GM12878 (cell line): ENCODE data around the gene KLHL24.

Experiments used
- DPF2 ChIP-seq: fragments of 450-650 bp; IDR thresholded peaks from 2 replicates; pipeline ENCODE4 v1.6.1; 2017; ENCODE audit warnings: mild to moderate bottlenecking
- EP300 ChIP-seq, 2 experiments: fragments of 150-350 bp in 1 of 2; IDR thresholded peaks; 2 replicates each; pipeline ENCODE4 v1.6.1; 2011 to 2012; ENCODE audit warnings: low read depth in 2 of 2, low read length in 2 of 2, borderline replicate concordance in 1 of 2, improper control_type of control experiment in 1 of 2, inconsistent platforms in 1 of 2; ENCODE audit not compliant: control insufficient read depth in 1 of 2
- FOS ChIP-seq: IDR thresholded peaks from 3 replicates; pipeline ENCODE4 v1.6.1; 2011; ENCODE audit warnings: borderline replicate concordance; ENCODE audit not compliant: insufficient read length; ENCODE audit errors: extremely low read depth
- NFYB ChIP-seq: IDR thresholded peaks from 2 replicates; pipeline ENCODE4 v1.6.1; 2011; ENCODE audit warnings: low read depth, mild to moderate bottlenecking, low read length, improper control_type of control experiment, moderate library complexity; ENCODE audit not compliant: insufficient read depth
- RAD21 ChIP-seq: IDR thresholded peaks from 2 replicates; pipeline ENCODE4 v1.6.1; 2011; ENCODE audit warnings: mild to moderate bottlenecking, low read depth, low read length, moderate library complexity; ENCODE audit not compliant: insufficient read depth
- WRNIP1 ChIP-seq: IDR thresholded peaks from 2 replicates; pipeline ENCODE4 v1.6.1; 2011; ENCODE audit warnings: low read depth, low read length, improper control_type of control experiment, borderline replicate concordance
- ZNF274 ChIP-seq: IDR thresholded peaks from one replicate; pipeline ENCODE4 v1.8.0; 2011; ENCODE audit not compliant: insufficient read length, insufficient read depth
- TF ChIP-seq, protein P1 (sequence below), 3 experiments: IDR thresholded peaks in 2 of 3; conservative IDR thresholded peaks in 1 of 3; 2 replicates each; pipeline ENCODE4 v1.5.1; 2011; ENCODE audit warnings: low read depth in 3 of 3, low read length in 3 of 3, mild to moderate bottlenecking in 3 of 3, control low read depth in 2 of 3, moderate library complexity in 2 of 3, inconsistent platforms in 1 of 3, mixed read lengths in 1 of 3; ENCODE audit not compliant: control insufficient read depth in 2 of 3, insufficient read depth in 1 of 3; ENCODE audit errors: extremely low read depth in 1 of 3
- TF ChIP-seq, protein P2 (sequence below): fragments of 450-650 bp; IDR thresholded peaks from 2 replicates; pipeline ENCODE4 v1.6.1; 2017; ENCODE audit warnings: mild to moderate bottlenecking, low read depth, inconsistent platforms; ENCODE audit not compliant: poor library complexity, severe bottlenecking

DNA sequence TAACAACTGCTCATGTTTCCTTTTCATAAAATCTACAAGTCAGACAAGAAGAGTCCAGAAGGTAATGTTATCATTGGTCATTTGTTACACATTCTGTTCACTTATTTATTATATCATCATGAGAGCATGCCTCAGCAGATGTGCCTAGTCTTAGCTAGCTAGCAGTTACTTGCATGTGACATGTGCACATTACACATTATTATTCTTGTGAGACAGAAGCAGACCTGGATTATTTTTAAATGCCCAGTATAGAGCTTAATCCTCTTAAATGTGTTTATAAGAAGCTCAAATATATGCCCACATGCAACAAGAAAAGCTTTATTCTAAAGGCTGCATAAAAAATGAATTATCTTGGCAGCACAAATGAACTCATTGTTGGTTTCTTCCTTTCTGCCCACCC, 74.8 kb downstream of the KLHL24 start:
- TF ChIP-seq WRNIP1 (no peak), DPF2 (no peak), ZNF274 (no peak), EP300 (IDR thresholded peaks at IDR 0.05; ENCODE audit: borderline replicate concordance in 1 of 2, control insufficient read depth in 1 of 2, low read depth in 2 of 2, low read length in 2 of 2) (no peak), RAD21 (no peak), NFYB (no peak), FOS (no peak)
- TF ChIP-seq, protein P1, sequence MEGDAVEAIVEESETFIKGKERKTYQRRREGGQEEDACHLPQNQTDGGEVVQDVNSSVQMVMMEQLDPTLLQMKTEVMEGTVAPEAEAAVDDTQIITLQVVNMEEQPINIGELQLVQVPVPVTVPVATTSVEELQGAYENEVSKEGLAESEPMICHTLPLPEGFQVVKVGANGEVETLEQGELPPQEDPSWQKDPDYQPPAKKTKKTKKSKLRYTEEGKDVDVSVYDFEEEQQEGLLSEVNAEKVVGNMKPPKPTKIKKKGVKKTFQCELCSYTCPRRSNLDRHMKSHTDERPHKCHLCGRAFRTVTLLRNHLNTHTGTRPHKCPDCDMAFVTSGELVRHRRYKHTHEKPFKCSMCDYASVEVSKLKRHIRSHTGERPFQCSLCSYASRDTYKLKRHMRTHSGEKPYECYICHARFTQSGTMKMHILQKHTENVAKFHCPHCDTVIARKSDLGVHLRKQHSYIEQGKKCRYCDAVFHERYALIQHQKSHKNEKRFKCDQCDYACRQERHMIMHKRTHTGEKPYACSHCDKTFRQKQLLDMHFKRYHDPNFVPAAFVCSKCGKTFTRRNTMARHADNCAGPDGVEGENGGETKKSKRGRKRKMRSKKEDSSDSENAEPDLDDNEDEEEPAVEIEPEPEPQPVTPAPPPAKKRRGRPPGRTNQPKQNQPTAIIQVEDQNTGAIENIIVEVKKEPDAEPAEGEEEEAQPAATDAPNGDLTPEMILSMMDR (IDR thresholded peaks at IDR 0.05 in 2 of 3, conservative IDR thresholded peaks at IDR 0.05 in 1 of 3; ENCODE audit: control insufficient read depth in 2 of 3, extremely low read depth in 1 of 3, insufficient read depth in 1 of 3, low read depth in 3 of 3, low read length in 3 of 3) = no peak
- TF ChIP-seq, protein P2, sequence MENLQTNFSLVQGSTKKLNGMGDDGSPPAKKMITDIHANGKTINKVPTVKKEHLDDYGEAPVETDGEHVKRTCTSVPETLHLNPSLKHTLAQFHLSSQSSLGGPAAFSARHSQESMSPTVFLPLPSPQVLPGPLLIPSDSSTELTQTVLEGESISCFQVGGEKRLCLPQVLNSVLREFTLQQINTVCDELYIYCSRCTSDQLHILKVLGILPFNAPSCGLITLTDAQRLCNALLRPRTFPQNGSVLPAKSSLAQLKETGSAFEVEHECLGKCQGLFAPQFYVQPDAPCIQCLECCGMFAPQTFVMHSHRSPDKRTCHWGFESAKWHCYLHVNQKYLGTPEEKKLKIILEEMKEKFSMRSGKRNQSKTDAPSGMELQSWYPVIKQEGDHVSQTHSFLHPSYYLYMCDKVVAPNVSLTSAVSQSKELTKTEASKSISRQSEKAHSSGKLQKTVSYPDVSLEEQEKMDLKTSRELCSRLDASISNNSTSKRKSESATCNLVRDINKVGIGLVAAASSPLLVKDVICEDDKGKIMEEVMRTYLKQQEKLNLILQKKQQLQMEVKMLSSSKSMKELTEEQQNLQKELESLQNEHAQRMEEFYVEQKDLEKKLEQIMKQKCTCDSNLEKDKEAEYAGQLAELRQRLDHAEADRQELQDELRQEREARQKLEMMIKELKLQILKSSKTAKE = no peak
